SK-N-SH (cell line): ENCODE results near the gene PPP1R37. TPM values are rescaled to one million over a fixed set of nuclear protein-coding genes. Genes with fewer than 3 reads are reported as not detected.

Experiments used
- CTCF ChIA-PET: fragments of 300-600, 350-600 bp; formaldehyde crosslinking; extraction: SDS; loops from one replicate; lab custom pipeline; 2021; lab: Yijun Ruan, JAX
- POLR2A ChIA-PET: fragments of 350-600 bp; sonication (Branson Sonifier 250); formaldehyde crosslinking; extraction: SDS; loops from one replicate; lab custom pipeline; 2020; ENCODE audit warnings: antibody characterized with exemption, inconsistent platforms; lab: Yijun Ruan, JAX
- DNase-seq: peaks from one replicate; pipeline ENCODE4 v3.0.0; 2012
- H2AFZ ChIP-seq: fragments of 200-600 bp; sonication (generic); 2 replicates; pipeline ENCODE4 v1.8.1; 2016; ENCODE audit warnings: antibody characterized with exemption, mild to moderate bottlenecking, low read depth
- H3F3A ChIP-seq: fragments of 200-600 bp; sonication (generic); replicated peaks from 2 replicates; pipeline ENCODE3; 2016; ENCODE audit warnings: antibody characterized with exemption, mild to moderate bottlenecking; ENCODE audit not compliant: insufficient read depth
- H3K27ac ChIP-seq, 2 experiments: fragments of 200-500 bp in 1 of 2; fragments of 200-600 bp in 1 of 2; sonication (Bioruptor generic) in 1 of 2; sonication (generic), shearing (Covaris generic) in 1 of 2; 2 replicates each; pipeline versions ENCODE4 v1.5.1 to v1.6.1; 2014 to 2016; ENCODE audit warnings: low read depth in 2 of 2, inconsistent platforms in 1 of 2, low read length in 1 of 2, mild to moderate bottlenecking in 1 of 2, mixed read lengths in 1 of 2
- H3K27me3 ChIP-seq: fragments of 200-600 bp; sonication (generic), shearing (Covaris generic); 2 replicates; pipeline ENCODE4 v1.6.1; 2016; ENCODE audit warnings: mixed run types; ENCODE audit not compliant: insufficient read depth
- H3K36me3 ChIP-seq, 2 experiments: fragments of 200-500 bp in 1 of 2; fragments of 200-600 bp in 1 of 2; sonication (Bioruptor generic) in 1 of 2; sonication (generic) in 1 of 2; replicated peaks in 1 of 2; 2 replicates each; pipeline versions ENCODE3 to v1.5.1; 2014 to 2016; ENCODE audit warnings: low read length in 1 of 2, mild to moderate bottlenecking in 1 of 2; ENCODE audit not compliant: insufficient read depth in 2 of 2, control insufficient read depth in 1 of 2
- H3K4me1 ChIP-seq, 2 experiments: fragments of 200-500 bp in 1 of 2; fragments of 200-600 bp in 1 of 2; sonication (Bioruptor generic) in 1 of 2; sonication (generic), shearing (Covaris generic) in 1 of 2; 2 replicates each; pipeline versions ENCODE4 v1.5.1 to v1.6.1; 2014 to 2016; ENCODE audit warnings: low read depth in 1 of 2, low read length in 1 of 2, mixed run types in 1 of 2; ENCODE audit not compliant: insufficient read depth in 2 of 2, control insufficient read depth in 1 of 2
- H3K4me2 ChIP-seq: fragments of 200-600 bp; sonication (generic), shearing (Covaris generic); 2 replicates; pipeline ENCODE4 v1.6.1; 2017; ENCODE audit warnings: mixed run types
- H3K4me3 ChIP-seq, 2 experiments: fragments of 200-500 bp in 1 of 2; fragments of 200-600 bp in 1 of 2; sonication (Bioruptor generic) in 1 of 2; sonication (generic), shearing (Covaris generic) in 1 of 2; 2 replicates each; pipeline versions ENCODE4 v1.5.1 to v1.8.1; 2014 to 2016; ENCODE audit warnings: low read depth in 2 of 2, inconsistent platforms in 1 of 2, low read length in 1 of 2, mild to moderate bottlenecking in 1 of 2, mixed read lengths in 1 of 2, moderate library complexity in 1 of 2
- H3K79me2 ChIP-seq: fragments of 200-600 bp; sonication (generic); 2 replicates; pipeline ENCODE4 v1.8.1; 2017; ENCODE audit warnings: mild to moderate bottlenecking; ENCODE audit not compliant: insufficient read depth
- H3K9ac ChIP-seq: fragments of 200-600 bp; sonication (generic); 2 replicates; pipeline ENCODE4 v1.6.1; 2017; ENCODE audit warnings: mixed run types
- H3K9me2 ChIP-seq: fragments of 200-600 bp; sonication (generic); 2 replicates; pipeline ENCODE4 v1.6.1; 2017; ENCODE audit warnings: mixed run types
- H3K9me3 ChIP-seq: fragments of 200-600 bp; sonication (generic); 2 replicates; pipeline ENCODE4 v1.6.1; 2017; ENCODE audit warnings: mixed run types, mild to moderate bottlenecking, moderate library complexity
- H4K20me1 ChIP-seq: fragments of 200-600 bp; sonication (generic); 2 replicates; pipeline ENCODE4 v1.6.1; 2017; ENCODE audit warnings: mild to moderate bottlenecking, mixed run types; ENCODE audit not compliant: insufficient read depth
- CHD2 ChIP-seq: fragments of 150-350 bp; IDR thresholded peaks from 2 replicates; pipeline ENCODE4 v1.6.1; 2018; ENCODE audit warnings: low read length; ENCODE audit not compliant: partially characterized antibody
- ELF1 ChIP-seq: IDR thresholded peaks from 2 replicates; pipeline ENCODE4 v1.4.0; 2012
- EP300 ChIP-seq, 2 experiments: IDR thresholded peaks; 2 replicates each; pipeline versions ENCODE4 v1.4.0 to v1.6.1; 2012; ENCODE audit warnings: borderline replicate concordance in 1 of 2, low read depth in 1 of 2, low read length in 1 of 2
- EZH2phosphoT487 ChIP-seq: fragments of 200-600 bp; sonication (generic); IDR thresholded peaks from 2 replicates; pipeline ENCODE4 v1.6.1; 2017; ENCODE audit warnings: low read depth, mixed run types, mild to moderate bottlenecking, antibody characterized with exemption, moderate library complexity, borderline replicate concordance
- FOSL2 ChIP-seq: IDR thresholded peaks from 2 replicates; pipeline ENCODE4 v1.4.0; 2012; ENCODE audit warnings: low read depth, mild to moderate bottlenecking, moderate library complexity, borderline replicate concordance
- IRF3 ChIP-seq: fragments of 150-350 bp; IDR thresholded peaks from 2 replicates; pipeline ENCODE4 v1.6.1; 2016; ENCODE audit warnings: mild to moderate bottlenecking, low read depth, low read length
- MEF2A ChIP-seq: IDR thresholded peaks from 2 replicates; pipeline ENCODE4 v1.4.0; 2012; ENCODE audit warnings: low read depth, borderline replicate concordance
- NFIC ChIP-seq: IDR thresholded peaks from 2 replicates; pipeline ENCODE4 v1.4.0; 2012; ENCODE audit warnings: borderline replicate concordance
- POLR2AphosphoS5 ChIP-seq: IDR thresholded peaks from 2 replicates; pipeline ENCODE4 v1.6.1; 2012; ENCODE audit warnings: low read depth, low read length
- RAD21 ChIP-seq: IDR thresholded peaks from 2 replicates; pipeline ENCODE4 v1.6.1; 2012; ENCODE audit warnings: mild to moderate bottlenecking, low read length
- RFX5 ChIP-seq: IDR thresholded peaks from 2 replicates; pipeline ENCODE4 v1.6.1; 2012; ENCODE audit warnings: mild to moderate bottlenecking, improper control_type of control experiment, low read length
- RXRA ChIP-seq: IDR thresholded peaks from 2 replicates; pipeline ENCODE4 v1.4.0; 2012; ENCODE audit warnings: low read depth, mild to moderate bottlenecking, borderline replicate concordance
- SIN3A ChIP-seq: IDR thresholded peaks from 2 replicates; pipeline ENCODE4 v1.6.1; 2012; ENCODE audit warnings: low read depth, mild to moderate bottlenecking, low read length, moderate library complexity, borderline replicate concordance
- TAF1 ChIP-seq: IDR thresholded peaks from 2 replicates; pipeline ENCODE4 v1.6.1; 2012; ENCODE audit warnings: low read depth, mild to moderate bottlenecking, low read length, moderate library complexity, borderline replicate concordance
- TCF12 ChIP-seq: IDR thresholded peaks from 2 replicates; pipeline ENCODE4 v1.4.0; 2012
- WGBS: methylation state at CpG from one replicate; pipeline ENCODE4 v1.1.6; 2017; ENCODE audit warnings: low lambda C conversion rate; 5-methylcytosine and 5-hydroxymethylcytosine counted together
- polyA plus RNA-seq, 3 experiments: library from polyadenylated mRNA; depleted of rRNA; stranded (reverse); fragments of >200 nt; gene quantifications; 2 replicates each; pipeline ENCODE4 v1.2.3, GENCODE V29; 2012
- TF ChIP-seq, protein P1 (sequence below): IDR thresholded peaks from 2 replicates; pipeline ENCODE4 v1.6.1; 2012; ENCODE audit warnings: mild to moderate bottlenecking, low read depth, low read length, moderate library complexity
- TF ChIP-seq, protein P2 (sequence below): IDR thresholded peaks from 2 replicates; pipeline ENCODE4 v1.4.0; 2012; ENCODE audit warnings: low read depth, borderline replicate concordance

Gene PPP1R37
- polyA plus RNA-seq, 1 of the 3 experiments (the other 2 are of a cell fraction): 24.4 TPM

DNA sequence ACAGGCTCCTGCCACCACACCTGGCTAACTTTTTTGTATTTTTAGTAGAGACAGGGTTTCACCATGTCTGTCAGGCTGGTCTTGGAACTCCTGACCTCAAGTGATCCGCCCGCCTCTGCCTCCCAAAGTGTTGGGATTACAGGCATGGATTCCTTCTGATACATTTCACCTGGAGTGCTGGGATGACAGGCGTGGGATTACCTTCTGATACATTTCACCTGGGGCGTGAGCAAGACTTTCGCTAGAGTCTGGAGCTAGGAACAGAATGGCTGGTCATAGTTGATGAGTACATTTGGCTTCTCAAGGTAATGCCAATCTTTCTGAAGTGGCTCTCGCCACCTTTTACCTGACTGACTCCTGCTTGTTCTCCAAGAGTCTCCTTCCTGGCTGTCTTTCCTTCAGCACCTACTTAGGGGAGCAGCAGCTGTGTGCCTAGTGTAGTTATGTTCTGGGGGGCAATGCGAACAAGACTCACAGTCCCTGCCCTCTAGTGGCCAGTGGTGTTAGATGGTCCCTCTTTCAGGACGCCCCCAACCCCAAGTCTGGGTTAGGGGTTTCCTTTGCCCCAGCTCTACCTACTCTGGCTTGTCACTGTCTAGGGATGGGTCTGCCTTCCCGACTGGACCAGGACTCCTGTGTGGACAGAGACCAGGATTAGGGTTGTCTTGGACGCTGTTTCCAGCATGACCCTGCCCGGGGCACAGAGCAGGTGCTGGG, 19.3 kb downstream of the PPP1R37 start (continued):
- no peak for TF ChIP-seq IRF3
- TF ChIP-seq CHD2: no peak
- no peak for TF ChIP-seq TCF12
- TF ChIP-seq FOSL2: no peak
- TF ChIP-seq, all 33 proteins: peak for 0

DNA sequence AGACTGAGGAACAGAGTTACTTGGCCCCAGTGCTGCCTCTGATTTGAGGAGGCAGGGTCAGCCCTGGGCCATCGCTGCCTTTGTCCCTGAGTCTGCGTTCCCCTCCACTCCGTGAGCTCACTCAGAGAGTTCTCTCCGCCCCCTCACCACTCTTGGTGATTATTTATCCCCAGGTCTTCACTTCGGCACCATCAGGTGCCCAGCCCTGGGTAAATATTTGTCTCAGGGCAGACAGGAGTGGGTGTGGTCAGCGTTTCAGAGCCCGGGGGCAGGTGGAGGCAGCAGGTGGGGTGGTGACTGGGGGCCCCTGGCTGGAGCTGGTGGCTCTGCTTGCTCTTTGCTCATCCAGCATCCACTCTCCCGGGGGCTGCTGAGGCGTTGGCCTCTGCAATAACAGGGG, 20.6 kb downstream of the PPP1R37 start:
- no peak for TF ChIP-seq RFX5
- TF ChIP-seq CHD2: no peak
- TF ChIP-seq TCF12: no peak
- TF ChIP-seq NFIC: no peak
- no peak for TF ChIP-seq EP300 (IDR thresholded peaks at IDR 0.05; ENCODE audit: borderline replicate concordance in 1 of 2, low read depth in 1 of 2, low read length in 1 of 2)
- no peak for TF ChIP-seq RXRA
- Histone ChIP-seq H3K27ac (no peak overlapping the region), H4K20me1 (peaks cover 94% of the 10 kb centered on the region), H3K4me1 (peaks cover 0 to 4% of the 10 kb centered on the region in 2 experiments; a peak in 1 of 4 replicates), H3K27me3 (no peaks in the 10 kb centered on the region), H3K4me3 (no peak overlapping the region), H3F3A (no peaks in the 10 kb centered on the region), H3K9ac (no peak overlapping the region), H3K9me2 (no peaks in the 10 kb centered on the region), H3K4me2 (no peak overlapping the region), H2AFZ (no peak overlapping the region), H3K9me3 (no peaks in the 10 kb centered on the region), H3K36me3 (no peaks in the 10 kb centered on the region), H3K79me2 (peaks cover 90% of the 10 kb centered on the region)
- DNase-seq: no peak
- WGBS: 66% methylated on average over 5 of the region's 9 CpGs
- POLR2A ChIA-PET: interaction anchor here (1.3 kb wide), 1 partner anchor 21 kb away, joined by 4 read pairs; the partner anchor contains the start of gene PPP1R37
- CTCF ChIA-PET: interaction anchor here (0.8 to 1.7 kb wide), 3 partner anchors 13 to 326 kb away, joined by 3 to 4 read pairs (median 4); no protein-coding TSS in a partner anchor

GRCh38 chr19:45114116-45114515, 21.1 kb downstream of the PPP1R37 start:
- Histone ChIP-seq H3K27me3 (no peaks in the 10 kb centered on the region), H3F3A (no peaks in the 10 kb centered on the region), H2AFZ (no peak overlapping the region), H3K79me2 (peaks cover 90% of the 10 kb centered on the region), H3K9me3 (no peaks in the 10 kb centered on the region), H3K27ac (no peak overlapping the region), H4K20me1 (peaks cover 94% of the 10 kb centered on the region), H3K9ac (no peak overlapping the region), H3K9me2 (no peaks in the 10 kb centered on the region), H3K4me1 (peaks cover 0 to 4% of the 10 kb centered on the region in 2 experiments; a peak in 1 of 4 replicates), H3K4me3 (no peak overlapping the region), H3K4me2 (no peak overlapping the region), H3K36me3 (no peaks in the 10 kb centered on the region)
- CTCF ChIA-PET: interaction anchor here (1.0 kb wide), 1 partner anchor 12 kb away, joined by 3 read pairs; no protein-coding TSS in a partner anchor
- 90% methylated on average over 4 of the region's 4 CpGs for WGBS
- TF ChIP-seq ELF1: no peak
- no peak for TF ChIP-seq SIN3A
- no peak for TF ChIP-seq POLR2AphosphoS5
- no peak for TF ChIP-seq MEF2A
- no peak for TF ChIP-seq FOSL2
- no peak for TF ChIP-seq TAF1
- TF ChIP-seq EZH2phosphoT487: no peak
- no peak for TF ChIP-seq NFIC
- TF ChIP-seq, protein P1, sequence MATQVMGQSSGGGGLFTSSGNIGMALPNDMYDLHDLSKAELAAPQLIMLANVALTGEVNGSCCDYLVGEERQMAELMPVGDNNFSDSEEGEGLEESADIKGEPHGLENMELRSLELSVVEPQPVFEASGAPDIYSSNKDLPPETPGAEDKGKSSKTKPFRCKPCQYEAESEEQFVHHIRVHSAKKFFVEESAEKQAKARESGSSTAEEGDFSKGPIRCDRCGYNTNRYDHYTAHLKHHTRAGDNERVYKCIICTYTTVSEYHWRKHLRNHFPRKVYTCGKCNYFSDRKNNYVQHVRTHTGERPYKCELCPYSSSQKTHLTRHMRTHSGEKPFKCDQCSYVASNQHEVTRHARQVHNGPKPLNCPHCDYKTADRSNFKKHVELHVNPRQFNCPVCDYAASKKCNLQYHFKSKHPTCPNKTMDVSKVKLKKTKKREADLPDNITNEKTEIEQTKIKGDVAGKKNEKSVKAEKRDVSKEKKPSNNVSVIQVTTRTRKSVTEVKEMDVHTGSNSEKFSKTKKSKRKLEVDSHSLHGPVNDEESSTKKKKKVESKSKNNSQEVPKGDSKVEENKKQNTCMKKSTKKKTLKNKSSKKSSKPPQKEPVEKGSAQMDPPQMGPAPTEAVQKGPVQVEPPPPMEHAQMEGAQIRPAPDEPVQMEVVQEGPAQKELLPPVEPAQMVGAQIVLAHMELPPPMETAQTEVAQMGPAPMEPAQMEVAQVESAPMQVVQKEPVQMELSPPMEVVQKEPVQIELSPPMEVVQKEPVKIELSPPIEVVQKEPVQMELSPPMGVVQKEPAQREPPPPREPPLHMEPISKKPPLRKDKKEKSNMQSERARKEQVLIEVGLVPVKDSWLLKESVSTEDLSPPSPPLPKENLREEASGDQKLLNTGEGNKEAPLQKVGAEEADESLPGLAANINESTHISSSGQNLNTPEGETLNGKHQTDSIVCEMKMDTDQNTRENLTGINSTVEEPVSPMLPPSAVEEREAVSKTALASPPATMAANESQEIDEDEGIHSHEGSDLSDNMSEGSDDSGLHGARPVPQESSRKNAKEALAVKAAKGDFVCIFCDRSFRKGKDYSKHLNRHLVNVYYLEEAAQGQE: no peak
- TF ChIP-seq, protein P2, sequence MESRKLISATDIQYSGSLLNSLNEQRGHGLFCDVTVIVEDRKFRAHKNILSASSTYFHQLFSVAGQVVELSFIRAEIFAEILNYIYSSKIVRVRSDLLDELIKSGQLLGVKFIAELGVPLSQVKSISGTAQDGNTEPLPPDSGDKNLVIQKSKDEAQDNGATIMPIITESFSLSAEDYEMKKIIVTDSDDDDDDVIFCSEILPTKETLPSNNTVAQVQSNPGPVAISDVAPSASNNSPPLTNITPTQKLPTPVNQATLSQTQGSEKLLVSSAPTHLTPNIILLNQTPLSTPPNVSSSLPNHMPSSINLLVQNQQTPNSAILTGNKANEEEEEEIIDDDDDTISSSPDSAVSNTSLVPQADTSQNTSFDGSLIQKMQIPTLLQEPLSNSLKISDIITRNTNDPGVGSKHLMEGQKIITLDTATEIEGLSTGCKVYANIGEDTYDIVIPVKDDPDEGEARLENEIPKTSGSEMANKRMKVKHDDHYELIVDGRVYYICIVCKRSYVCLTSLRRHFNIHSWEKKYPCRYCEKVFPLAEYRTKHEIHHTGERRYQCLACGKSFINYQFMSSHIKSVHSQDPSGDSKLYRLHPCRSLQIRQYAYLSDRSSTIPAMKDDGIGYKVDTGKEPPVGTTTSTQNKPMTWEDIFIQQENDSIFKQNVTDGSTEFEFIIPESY: no peak
- no peak for TF ChIP-seq RFX5
- no peak for TF ChIP-seq RAD21
- DNase-seq: no peak
- POLR2A ChIA-PET: no interaction called here
